Adrenal gland (tissue), 5 donors: ENCODE results near the gene MYO18B.

ENCODE experiments used
- CTCF ChIP-seq, 6 experiments: fragments of 450-650 bp in 4 of 6; fragments of 200-600 bp in 2 of 6; sonication (generic) in 1 of 6; IDR thresholded peaks; 1 replicate in 5 of 6; 2 replicates in 1 of 6; pipeline versions ENCODE4 v1.5.1 to v1.8.0; 2016 to 2021; ENCODE audit warnings: antibody characterized with exemption in 6 of 6, mild to moderate bottlenecking in 2 of 6, moderate library complexity in 1 of 6
- POLR2A ChIP-seq, 2 donors: fragments of 450-650 bp; IDR thresholded peaks; one replicate each; pipeline ENCODE4 v1.6.1; 2017; ENCODE audit warnings: antibody characterized with exemption in 2 of 2, mild to moderate bottlenecking in 2 of 2, moderate library complexity in 1 of 2
- donor health status: DM: no; HTN: no; CAD: no.

- no peak for TF ChIP-seq CTCF (IDR thresholded peaks at IDR 0.05)
- no peak for TF ChIP-seq POLR2A (IDR thresholded peaks at IDR 0.05)
Measured at GRCh38 chr22:25757686-25758085, 15.7 kb downstream of the MYO18B start.
